ENCODE results near the gene PDZRN3. TPM values are rescaled to one million over a fixed set of nuclear protein-coding genes. Genes with fewer than 3 reads are reported as not detected.

PDZRN3 gene
- total RNA-seq, 1 donor from 2014 or later = 3.4 TPM

DNA sequence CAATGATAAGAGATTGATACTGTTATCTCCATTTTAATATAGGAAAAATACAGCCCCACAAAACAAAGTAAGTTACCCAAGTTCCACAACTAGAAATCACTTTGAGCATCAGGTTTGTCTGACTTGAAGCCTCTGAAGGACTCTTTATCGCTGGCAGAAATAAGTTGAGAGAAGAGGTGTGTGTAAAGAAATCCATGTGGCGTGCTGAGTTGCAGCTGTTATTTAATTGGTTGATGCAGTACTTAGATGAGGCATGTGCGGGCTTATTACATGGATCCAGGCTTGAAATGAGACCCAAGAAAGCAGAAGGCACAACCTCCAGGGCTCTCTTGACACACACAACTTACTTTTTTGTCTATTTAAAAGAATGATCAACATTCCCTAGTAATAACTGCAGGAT lies 221.3 kb downstream of the PDZRN3 start:
- H2AFZ ChIP-seq (replicated peaks) = no peak overlapping the region
- TF ChIP-seq EZH2phosphoT487 (IDR thresholded peaks at IDR 0.05) (no peak), EZH2 (IDR thresholded peaks at IDR 0.05) (no peak)
- TF ChIP-seq, protein P1, sequence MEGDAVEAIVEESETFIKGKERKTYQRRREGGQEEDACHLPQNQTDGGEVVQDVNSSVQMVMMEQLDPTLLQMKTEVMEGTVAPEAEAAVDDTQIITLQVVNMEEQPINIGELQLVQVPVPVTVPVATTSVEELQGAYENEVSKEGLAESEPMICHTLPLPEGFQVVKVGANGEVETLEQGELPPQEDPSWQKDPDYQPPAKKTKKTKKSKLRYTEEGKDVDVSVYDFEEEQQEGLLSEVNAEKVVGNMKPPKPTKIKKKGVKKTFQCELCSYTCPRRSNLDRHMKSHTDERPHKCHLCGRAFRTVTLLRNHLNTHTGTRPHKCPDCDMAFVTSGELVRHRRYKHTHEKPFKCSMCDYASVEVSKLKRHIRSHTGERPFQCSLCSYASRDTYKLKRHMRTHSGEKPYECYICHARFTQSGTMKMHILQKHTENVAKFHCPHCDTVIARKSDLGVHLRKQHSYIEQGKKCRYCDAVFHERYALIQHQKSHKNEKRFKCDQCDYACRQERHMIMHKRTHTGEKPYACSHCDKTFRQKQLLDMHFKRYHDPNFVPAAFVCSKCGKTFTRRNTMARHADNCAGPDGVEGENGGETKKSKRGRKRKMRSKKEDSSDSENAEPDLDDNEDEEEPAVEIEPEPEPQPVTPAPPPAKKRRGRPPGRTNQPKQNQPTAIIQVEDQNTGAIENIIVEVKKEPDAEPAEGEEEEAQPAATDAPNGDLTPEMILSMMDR (IDR thresholded peaks at IDR 0.05) = no peak
- peaks cover 24% of the 10 kb centered on the region for H3K4me1 ChIP-seq
- no peak for DNase-seq (ENCODE audit: low spot score)
- no peak overlapping the region for H3K27ac ChIP-seq
- H3K9ac ChIP-seq = no peak overlapping the region
- H3K4me3 ChIP-seq = no peak overlapping the region
- peak overlapping the region; percentile 39 for H3K27ac Mint-ChIP-seq
- no peaks in the 10 kb centered on the region for H3K27me3 Mint-ChIP-seq (ENCODE audit: insufficient read depth, low read depth)
- no peaks in the 10 kb centered on the region for H3K9me3 ChIP-seq (ENCODE audit: low read depth)
- no peaks in the 10 kb centered on the region for H4K20me1 ChIP-seq (ENCODE audit: low read depth)
- no peaks in the 10 kb centered on the region for H3K27me3 ChIP-seq
- H3F3A ChIP-seq (ENCODE audit: low read depth) = peaks cover 10% of the 10 kb centered on the region
- H3K4me2 ChIP-seq = no peak overlapping the region
- peaks cover 43% of the 10 kb centered on the region for H3K4me1 Mint-ChIP-seq
- H3K9me3 Mint-ChIP-seq = peaks cover 2% of the 10 kb centered on the region
- H3K4me3 Mint-ChIP-seq = no peak overlapping the region
- H3K36me3 Mint-ChIP-seq = peaks cover 13% of the 10 kb centered on the region
- no peaks in the 10 kb centered on the region for H3K79me2 ChIP-seq (ENCODE audit: low read depth)
- no peaks in the 10 kb centered on the region for H3K36me3 ChIP-seq

DNA sequence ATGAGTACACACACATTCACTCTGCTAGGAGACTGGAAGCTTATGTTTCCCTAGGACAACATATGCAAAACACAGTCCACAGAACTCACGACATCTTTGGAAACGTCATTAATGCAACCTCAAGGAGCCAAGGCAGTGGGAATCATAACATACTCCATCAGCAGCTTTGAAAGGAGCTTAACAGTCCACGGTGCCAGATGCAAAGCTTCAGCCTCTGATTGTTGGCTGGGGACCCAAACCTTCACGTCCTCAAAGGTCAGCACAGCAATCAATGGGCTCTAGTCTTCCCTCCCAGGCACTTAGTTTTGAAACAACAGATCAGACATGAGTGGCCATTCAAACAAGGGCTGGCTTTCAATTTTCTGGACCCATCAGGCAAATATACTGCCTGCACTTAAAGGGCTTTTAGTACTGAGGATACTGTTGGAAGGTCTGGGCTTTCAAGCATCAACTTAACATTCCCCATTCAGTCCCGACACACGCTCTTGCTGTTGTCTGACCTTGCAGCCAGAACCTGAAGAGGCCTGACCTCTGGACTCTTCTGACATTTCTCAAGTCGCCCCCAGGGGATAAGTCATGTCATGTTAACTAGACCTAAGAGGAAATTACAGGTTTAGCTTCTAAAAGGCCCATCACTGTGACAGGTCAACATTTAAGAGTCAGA lies 223.0 kb downstream of the PDZRN3 start:
- no peak overlapping the region for H3K4me2 ChIP-seq

DNA sequence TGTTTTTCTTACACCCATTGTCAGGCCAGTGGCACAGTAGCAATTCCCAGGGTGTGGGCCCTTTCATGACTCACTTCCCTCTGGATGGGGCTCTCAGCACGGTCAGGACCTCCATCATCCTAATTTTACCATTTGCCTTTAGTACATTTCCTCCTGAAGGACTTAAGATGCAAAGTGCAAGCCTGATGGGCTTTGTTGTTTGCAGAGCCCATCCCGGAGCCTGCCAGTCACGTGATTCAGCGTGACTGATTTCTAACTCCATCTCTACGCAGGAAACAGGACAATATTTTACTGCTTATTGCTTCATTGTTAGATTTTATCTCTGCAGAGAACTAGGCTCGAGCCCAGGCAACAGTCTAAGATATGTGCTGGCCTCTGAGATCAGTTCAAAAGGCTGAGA lies 223.7 kb downstream of the PDZRN3 start:
- no peaks in the 10 kb centered on the region for H3K9me3 ChIP-seq (ENCODE audit: low read depth)
- peaks cover 33% of the 10 kb centered on the region for H3K4me1 ChIP-seq
- no peak overlapping the region for H3K9ac ChIP-seq
- H3K27me3 Mint-ChIP-seq (ENCODE audit: insufficient read depth, low read depth) = no peaks in the 10 kb centered on the region
- no peaks in the 10 kb centered on the region for H3K27me3 ChIP-seq
- H3K27ac Mint-ChIP-seq = no peak overlapping the region
- no peak overlapping the region for H3K27ac ChIP-seq
- no peaks in the 10 kb centered on the region for H4K20me1 ChIP-seq (ENCODE audit: low read depth)
- TF ChIP-seq EZH2phosphoT487 (IDR thresholded peaks at IDR 0.05) (no peak), EZH2 (IDR thresholded peaks at IDR 0.05) (no peak)
- TF ChIP-seq, protein P1 (IDR thresholded peaks at IDR 0.05) = no peak
- no peak overlapping the region for H3K4me3 Mint-ChIP-seq
- H3F3A ChIP-seq (ENCODE audit: low read depth) = peaks cover 13% of the 10 kb centered on the region
- H3K79me2 ChIP-seq (ENCODE audit: low read depth) = no peaks in the 10 kb centered on the region
- H3K4me3 ChIP-seq = no peak overlapping the region
- DNase-seq (ENCODE audit: low spot score) = no peak
- H3K4me2 ChIP-seq = no peak overlapping the region
- H3K36me3 ChIP-seq = no peaks in the 10 kb centered on the region
- peaks cover 2% of the 10 kb centered on the region for H3K9me3 Mint-ChIP-seq
- H2AFZ ChIP-seq (replicated peaks) = no peak overlapping the region
- peaks cover 15% of the 10 kb centered on the region for H3K36me3 Mint-ChIP-seq
- H3K4me1 Mint-ChIP-seq = peaks cover 50% of the 10 kb centered on the region

More for the DNA sequence above, 223.0 kb downstream of the PDZRN3 start:
- TF ChIP-seq, protein P1 (IDR thresholded peaks at IDR 0.05) = no peak
- TF ChIP-seq EZH2 (IDR thresholded peaks at IDR 0.05) = no peak
- peaks cover 2% of the 10 kb centered on the region for H3K9me3 Mint-ChIP-seq
- peaks cover 15% of the 10 kb centered on the region for H3K36me3 Mint-ChIP-seq
- Histone ChIP-seq H3K4me1 (peaks cover 33% of the 10 kb centered on the region), H3F3A (ENCODE audit: low read depth) (peaks cover 13% of the 10 kb centered on the region), H3K36me3 (no peaks in the 10 kb centered on the region), H3K9ac (no peak overlapping the region), H3K9me3 (ENCODE audit: low read depth) (no peaks in the 10 kb centered on the region), H2AFZ (replicated peaks) (no peak overlapping the region), H3K27me3 (no peaks in the 10 kb centered on the region), H3K79me2 (ENCODE audit: low read depth) (no peaks in the 10 kb centered on the region), H3K27ac (no peak overlapping the region), H3K4me3 (no peak overlapping the region), H4K20me1 (ENCODE audit: low read depth) (no peaks in the 10 kb centered on the region)
- H3K27ac Mint-ChIP-seq = peak overlapping the region; percentile 87
- peaks cover 50% of the 10 kb centered on the region for H3K4me1 Mint-ChIP-seq
- DNase-seq (ENCODE audit: low spot score) = no peak
- H3K27me3 Mint-ChIP-seq (ENCODE audit: insufficient read depth, low read depth) = no peaks in the 10 kb centered on the region
- no peak overlapping the region for H3K4me3 Mint-ChIP-seq
